Measurements from ENCODE around the gene CTTNBP2.

- TF ChIP-seq CTCF (conservative IDR thresholded peaks at IDR 0.05 in 1 of 2, IDR thresholded peaks at IDR 0.05 in 1 of 2; ENCODE audit: low read depth in 1 of 2, low read length in 2 of 2) (peak in 1 of 2 donors; percentile 50), EZH2 (IDR thresholded peaks at IDR 0.05; ENCODE audit: low read length, missing control alignments) (no peak)
These were observed 2.3 kb upstream of the CTTNBP2 start for GRCh38 chr7:117875566-117875965.

Data from fibroblast of lung (primary cell).